GM21786 (cell line): ENCODE results near the gene OBSCN.

Experiments
- ATAC-seq: cut with Tn5 transposase; IDR thresholded peaks from one replicate; pipeline ENCODE4 v1.9.1; 2021; ENCODE audit not compliant: unreplicated experiment

The OBSCN gene

DNA sequence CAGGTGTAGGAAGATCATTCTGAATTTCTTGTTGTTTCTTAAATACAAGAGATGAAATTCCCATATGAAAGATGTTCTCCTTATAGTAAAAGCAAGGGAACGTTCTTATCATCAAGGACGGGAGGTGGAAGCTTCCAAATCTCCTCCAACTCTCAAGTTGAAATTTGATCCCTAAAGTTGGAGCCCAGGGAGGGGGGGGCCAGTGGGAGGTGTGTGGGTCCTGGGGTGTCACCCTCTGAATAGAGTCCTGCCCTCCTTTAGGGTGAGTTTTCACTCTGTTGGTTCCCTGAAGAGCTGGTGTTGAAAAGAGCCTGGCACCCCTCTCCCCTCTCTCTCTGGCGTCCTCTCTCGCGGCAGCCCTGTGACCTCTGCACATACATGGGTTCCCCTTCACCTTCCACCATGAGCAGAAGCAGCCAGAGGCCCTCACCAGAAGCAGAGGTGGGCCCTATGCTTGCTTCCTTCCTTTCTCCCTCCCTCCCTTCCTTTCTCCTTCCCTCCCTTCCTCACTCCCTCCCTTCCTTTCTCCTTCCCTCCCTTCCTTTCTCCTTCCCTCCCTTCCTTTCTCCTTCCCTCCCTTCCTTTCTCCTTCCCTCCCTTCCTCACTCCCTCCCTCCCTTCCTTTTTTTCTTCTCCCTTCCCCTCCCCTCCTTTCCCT lies 218.8 kb downstream of the OBSCN start:
- no peak for ATAC-seq

- no peak for ATAC-seq
Observed at GRCh38 chr1:228428412-228428811, 220.6 kb downstream of the OBSCN start.
